Mesothelial cell of epicardium (in vitro differentiated cells): ENCODE measurements around the gene MSH3. TPM values are rescaled to one million over a fixed set of nuclear protein-coding genes. Genes with fewer than 3 reads are reported as not detected.
"Not testable (repeated sequence)": the region's sequence is repeated elsewhere in the genome, so short reads cannot be mapped to it uniquely, and the experiment has no call there.

Source experiments
- DNase-seq, 2 experiments: peaks; one replicate each; pipeline ENCODE4 v3.0.0; 2021; ENCODE audit warnings: low spot score in 2 of 2; ENCODE audit not compliant: unreplicated experiment in 2 of 2
- H3K27ac Mint-ChIP-seq: 2 replicates; pipeline ENCODE4 v1.8.0; 2021; ENCODE audit warnings: mixed read lengths
- H3K27me3 Mint-ChIP-seq: 2 replicates; pipeline ENCODE4 v1.8.0; 2021; ENCODE audit warnings: low read depth, mixed read lengths
- H3K36me3 Mint-ChIP-seq: 2 replicates; pipeline ENCODE4 v1.8.0; 2021; ENCODE audit warnings: mixed read lengths
- H3K4me1 Mint-ChIP-seq: 2 replicates; pipeline ENCODE4 v1.8.0; 2021; ENCODE audit warnings: mixed read lengths
- H3K4me3 Mint-ChIP-seq: 2 replicates; pipeline ENCODE4 v1.8.0; 2021; ENCODE audit warnings: mild to moderate bottlenecking, moderate library complexity, mixed read lengths
- H3K9me3 Mint-ChIP-seq: 2 replicates; pipeline ENCODE4 v1.8.0; 2021; ENCODE audit warnings: mixed read lengths
- total RNA-seq: library from RNA; stranded (reverse); gene quantifications from 3 replicates; pipeline ENCODE4 v1.2.1, GENCODE V29; 2021
- TF ChIP-seq, protein P1 (sequence below): fragments of 200-600 bp; sonication (generic); IDR thresholded peaks from one replicate; pipeline ENCODE4 v1.5.0; 2021; ENCODE audit warnings: antibody characterized with exemption; ENCODE audit not compliant: unreplicated experiment

The MSH3 gene
- total RNA-seq, 1 donor from 2014 or later = 18.4 TPM

DNA sequence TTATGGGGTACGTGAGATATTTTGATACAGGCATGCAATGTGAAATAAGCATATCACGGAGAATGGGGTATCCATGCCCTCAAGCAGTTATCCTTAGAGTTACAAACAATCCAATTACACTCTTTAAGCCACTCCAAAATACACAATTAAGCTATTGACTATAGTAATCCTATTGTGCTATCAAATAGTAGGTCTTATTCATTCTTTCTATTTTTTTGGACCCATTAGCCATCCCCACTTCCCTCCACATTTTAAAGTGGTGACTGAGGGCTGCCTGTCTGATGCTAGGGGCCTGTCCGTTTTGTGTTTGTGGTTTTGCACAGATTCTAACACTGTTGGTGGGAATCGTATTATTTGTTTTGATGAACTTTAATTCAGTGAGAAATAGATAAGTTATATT is 130.0 kb downstream of the MSH3 start:
- Mint-ChIP-seq H3K4me3 (no peak overlapping the region), H3K4me1 (no peaks in the 10 kb centered on the region), H3K36me3 (peaks cover 9% of the 10 kb centered on the region), H3K9me3 (no peaks in the 10 kb centered on the region), H3K27ac (no peak overlapping the region), H3K27me3 (no peaks in the 10 kb centered on the region)
- no peak for DNase-seq
- TF ChIP-seq, protein P1, sequence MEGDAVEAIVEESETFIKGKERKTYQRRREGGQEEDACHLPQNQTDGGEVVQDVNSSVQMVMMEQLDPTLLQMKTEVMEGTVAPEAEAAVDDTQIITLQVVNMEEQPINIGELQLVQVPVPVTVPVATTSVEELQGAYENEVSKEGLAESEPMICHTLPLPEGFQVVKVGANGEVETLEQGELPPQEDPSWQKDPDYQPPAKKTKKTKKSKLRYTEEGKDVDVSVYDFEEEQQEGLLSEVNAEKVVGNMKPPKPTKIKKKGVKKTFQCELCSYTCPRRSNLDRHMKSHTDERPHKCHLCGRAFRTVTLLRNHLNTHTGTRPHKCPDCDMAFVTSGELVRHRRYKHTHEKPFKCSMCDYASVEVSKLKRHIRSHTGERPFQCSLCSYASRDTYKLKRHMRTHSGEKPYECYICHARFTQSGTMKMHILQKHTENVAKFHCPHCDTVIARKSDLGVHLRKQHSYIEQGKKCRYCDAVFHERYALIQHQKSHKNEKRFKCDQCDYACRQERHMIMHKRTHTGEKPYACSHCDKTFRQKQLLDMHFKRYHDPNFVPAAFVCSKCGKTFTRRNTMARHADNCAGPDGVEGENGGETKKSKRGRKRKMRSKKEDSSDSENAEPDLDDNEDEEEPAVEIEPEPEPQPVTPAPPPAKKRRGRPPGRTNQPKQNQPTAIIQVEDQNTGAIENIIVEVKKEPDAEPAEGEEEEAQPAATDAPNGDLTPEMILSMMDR = no peak

DNA sequence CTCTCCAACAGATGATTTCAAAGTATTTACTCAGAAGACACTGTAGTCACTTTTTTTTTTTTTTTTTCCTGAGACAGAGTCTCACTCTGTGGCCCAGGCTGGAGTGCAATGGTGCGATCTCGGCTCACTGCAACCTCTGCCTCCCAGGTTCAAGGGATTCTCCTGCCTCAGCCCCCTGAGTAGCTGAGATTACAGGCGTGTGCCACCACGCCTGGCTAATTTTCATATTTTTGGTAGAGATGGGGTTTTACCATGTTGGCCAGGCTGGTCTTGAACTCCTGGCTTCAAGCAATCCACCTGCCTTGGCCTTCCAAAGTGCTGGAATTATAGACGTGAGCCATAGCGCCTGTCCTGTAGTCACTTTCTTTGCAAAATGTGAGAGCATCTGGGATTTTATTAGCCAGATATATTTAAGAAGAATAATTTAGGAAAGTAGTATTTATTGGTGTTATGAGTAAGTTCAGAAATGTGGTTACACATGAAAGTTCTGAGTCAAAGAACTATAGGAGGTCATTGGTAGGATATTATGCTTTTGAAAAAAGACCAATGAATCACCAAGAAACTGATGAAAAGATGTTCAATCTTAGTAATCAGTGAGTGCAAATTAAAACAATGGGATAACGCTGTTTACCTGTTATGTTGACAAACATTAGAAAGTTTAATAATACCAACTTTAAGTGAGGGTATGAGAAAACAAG is 135.0 kb downstream of the MSH3 start:
- not testable (repeated sequence) for H3K9me3 Mint-ChIP-seq

DNA sequence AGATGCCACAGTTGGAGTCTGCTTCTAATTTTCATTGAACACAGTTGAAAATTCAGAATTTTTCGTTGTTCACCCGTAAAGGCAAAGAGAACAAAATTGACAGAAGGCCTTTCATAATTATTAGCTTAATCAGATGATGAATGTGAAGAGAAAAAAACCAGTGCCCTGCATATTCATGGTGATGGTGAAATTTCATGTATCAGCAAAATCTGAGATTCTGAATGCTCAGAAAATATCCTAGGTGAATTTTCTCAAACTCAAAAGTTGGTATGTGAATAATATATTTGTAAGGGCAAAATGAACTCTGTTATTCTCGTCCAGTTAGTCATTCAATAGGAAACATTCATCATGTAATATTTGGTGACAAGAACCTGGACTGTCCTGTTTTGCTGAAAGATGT is 136.2 kb downstream of the MSH3 start:
- no peak overlapping the region for H3K4me3 Mint-ChIP-seq
- no peaks in the 10 kb centered on the region for H3K27me3 Mint-ChIP-seq
- peaks cover 2% of the 10 kb centered on the region for H3K36me3 Mint-ChIP-seq
- no peaks in the 10 kb centered on the region for H3K9me3 Mint-ChIP-seq
- DNase-seq = no peak
- no peaks in the 10 kb centered on the region for H3K4me1 Mint-ChIP-seq
- TF ChIP-seq, protein P1 = no peak
- H3K27ac Mint-ChIP-seq = no peak overlapping the region

More for the DNA sequence above, 135.0 kb downstream of the MSH3 start:
- H3K27me3 Mint-ChIP-seq, H3K4me1 Mint-ChIP-seq, H3K4me3 Mint-ChIP-seq, DNase-seq, H3K36me3 Mint-ChIP-seq, H3K27ac Mint-ChIP-seq: not testable (repeated sequence)

DNA sequence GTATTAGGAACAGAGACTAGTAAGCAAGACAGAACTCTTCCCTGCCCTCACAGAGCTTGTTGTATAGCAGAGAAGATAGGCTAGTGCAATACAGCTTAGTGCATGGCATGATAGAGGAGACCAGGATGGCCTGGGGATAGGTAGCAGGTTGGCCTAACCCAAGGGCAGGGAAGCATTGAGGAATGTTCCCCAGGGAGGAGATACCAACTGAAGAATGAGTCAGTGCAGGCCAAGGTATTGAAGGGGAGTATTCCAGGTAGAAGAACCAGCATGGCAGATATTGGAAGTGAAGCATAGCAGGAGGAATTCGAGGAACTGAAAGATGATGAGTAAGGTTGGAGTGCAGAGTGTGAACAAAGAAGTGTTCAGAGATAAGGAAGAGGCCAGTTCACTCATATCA is 138.9 kb downstream of the MSH3 start:
- H3K4me3 Mint-ChIP-seq = no peak overlapping the region

DNA sequence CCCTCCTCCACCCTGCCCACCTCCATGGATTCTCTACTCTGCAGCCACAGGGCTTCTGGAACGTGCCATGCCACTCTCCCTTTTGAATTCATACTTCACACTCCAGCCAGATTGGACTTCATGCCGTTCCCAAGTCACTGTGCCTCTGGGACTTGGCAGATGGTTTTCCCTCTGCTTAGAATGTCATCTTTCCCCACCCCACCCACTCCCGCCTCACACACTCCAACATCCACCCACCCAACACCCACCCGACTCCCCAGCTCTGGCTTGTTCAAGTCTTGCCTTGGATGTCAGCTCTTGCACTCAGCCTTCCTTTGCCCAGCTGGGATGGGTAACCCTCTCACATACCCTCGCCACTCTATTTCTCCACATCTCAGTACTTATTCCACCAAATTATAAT is 142.4 kb downstream of the MSH3 start:
- Mint-ChIP-seq H3K27me3 (no peaks in the 10 kb centered on the region), H3K4me3 (no peak overlapping the region), H3K9me3 (no peaks in the 10 kb centered on the region), H3K4me1 (no peaks in the 10 kb centered on the region), H3K27ac (no peak overlapping the region), H3K36me3 (peaks cover 14% of the 10 kb centered on the region)
- DNase-seq = no peak
- TF ChIP-seq, protein P1 = no peak

More for the DNA sequence above, 138.9 kb downstream of the MSH3 start:
- no peaks in the 10 kb centered on the region for H3K9me3 Mint-ChIP-seq
- peaks cover 5% of the 10 kb centered on the region for H3K36me3 Mint-ChIP-seq
- TF ChIP-seq, protein P1 = no peak
- H3K27ac Mint-ChIP-seq = no peak overlapping the region
- no peaks in the 10 kb centered on the region for H3K4me1 Mint-ChIP-seq
- DNase-seq = no peak
- H3K27me3 Mint-ChIP-seq = no peaks in the 10 kb centered on the region

DNA sequence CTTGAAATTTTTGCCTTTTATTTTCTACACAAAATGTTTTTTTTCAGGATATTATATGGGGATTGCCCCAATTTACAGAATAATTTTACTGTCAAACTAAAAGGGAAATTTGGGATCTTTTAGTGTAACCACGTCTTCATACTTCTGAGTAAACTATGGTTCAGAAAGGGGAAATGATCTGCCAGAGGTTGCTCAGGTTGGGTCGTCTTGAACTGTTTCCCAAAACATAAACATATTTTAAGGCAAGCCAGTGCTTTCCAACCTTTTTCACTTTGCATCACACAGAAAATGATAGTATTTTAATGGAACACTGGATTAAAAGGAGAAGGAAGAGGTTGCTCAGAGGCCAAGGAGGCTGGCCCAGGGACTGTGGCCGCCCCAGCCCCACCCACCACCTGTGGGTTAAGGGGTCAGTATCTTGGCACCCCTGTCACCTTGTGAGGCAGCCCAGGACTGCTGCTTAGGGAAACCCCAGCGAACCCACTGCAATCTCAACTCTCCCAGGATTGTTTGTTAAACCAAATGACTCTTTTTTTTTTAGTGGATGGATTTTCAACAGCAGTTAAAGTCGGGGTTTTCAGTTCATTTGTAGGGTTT is 143.1 kb downstream of the MSH3 start:
- Mint-ChIP-seq H3K36me3 (peaks cover 15% of the 10 kb centered on the region), H3K27ac (no peak overlapping the region), H3K4me1 (no peaks in the 10 kb centered on the region), H3K9me3 (peaks cover under 1% of the 10 kb centered on the region), H3K27me3 (no peaks in the 10 kb centered on the region), H3K4me3 (no peak overlapping the region)
- TF ChIP-seq, protein P1 = no peak
- no peak for DNase-seq
